H9 (cell line): ENCODE results near the gene ELMOD1. TPM values are rescaled to one million over a fixed set of nuclear protein-coding genes. Genes with fewer than 3 reads are reported as not detected.

ENCODE experiments used
- DNase-seq: peaks from one replicate; pipeline ENCODE4 v3.0.0-alpha.2; 2017
- H2AFZ ChIP-seq: one replicate; pipeline ENCODE4 v1.6.1; 2013; ENCODE audit warnings: mild to moderate bottlenecking, low read length, control low read depth, moderate library complexity
- H2AK5ac ChIP-seq: 2 replicates; pipeline ENCODE4 v1.6.1; 2013; ENCODE audit warnings: low read length, control low read depth, mixed read lengths; ENCODE audit not compliant: insufficient read length
- H2BK120ac ChIP-seq: one replicate; pipeline ENCODE4 v1.6.1; 2013; ENCODE audit warnings: low read depth, mild to moderate bottlenecking, low read length, control low read depth, inconsistent platforms; ENCODE audit not compliant: poor library complexity, severe bottlenecking
- H2BK12ac ChIP-seq: 2 replicates; pipeline ENCODE4 v1.6.1; 2013; ENCODE audit warnings: low read length, control low read depth, mixed read lengths, low read depth; ENCODE audit not compliant: insufficient read length
- H2BK15ac ChIP-seq: 2 replicates; pipeline ENCODE4 v1.6.1; 2013; ENCODE audit warnings: low read depth, low read length, control low read depth
- H2BK20ac ChIP-seq: one replicate; pipeline ENCODE4 v1.6.1; 2013; ENCODE audit warnings: low read depth, mild to moderate bottlenecking, low read length, control low read depth, inconsistent platforms; ENCODE audit not compliant: poor library complexity, severe bottlenecking
- H2BK5ac ChIP-seq: 2 replicates; pipeline ENCODE4 v1.6.1; 2013; ENCODE audit warnings: low read length, control low read depth, mixed read lengths; ENCODE audit not compliant: insufficient read length
- H3K14ac ChIP-seq: 2 replicates; pipeline ENCODE4 v1.6.1; 2013; ENCODE audit warnings: low read length, control low read depth; ENCODE audit not compliant: insufficient read depth
- H3K18ac ChIP-seq: 2 replicates; pipeline ENCODE4 v1.6.1; 2013; ENCODE audit warnings: low read depth, mild to moderate bottlenecking, mixed read lengths, low read length, control low read depth; ENCODE audit not compliant: insufficient read length
- H3K23ac ChIP-seq: 2 replicates; pipeline ENCODE4 v1.6.1; 2013; ENCODE audit warnings: low read length, control low read depth, mixed read lengths, low read depth; ENCODE audit not compliant: insufficient read length
- H3K23me2 ChIP-seq: 2 replicates; pipeline ENCODE4 v1.6.1; 2013; ENCODE audit warnings: low read depth, mild to moderate bottlenecking, mixed read lengths, low read length, control low read depth; ENCODE audit not compliant: insufficient read length, poor library complexity, severe bottlenecking
- H3K27ac ChIP-seq: 2 replicates; pipeline ENCODE4 v1.5.1; 2013; ENCODE audit warnings: low read length, control low read depth, mixed read lengths, low read depth; ENCODE audit not compliant: insufficient read length
- H3K27me3 ChIP-seq: 2 replicates; pipeline ENCODE4 v1.6.1; 2013; ENCODE audit warnings: low read length, control low read depth, inconsistent platforms; ENCODE audit not compliant: insufficient read depth
- H3K4ac ChIP-seq: 2 replicates; pipeline ENCODE4 v1.6.1; 2013; ENCODE audit warnings: low read depth, mild to moderate bottlenecking, control low read depth, inconsistent platforms, low read length, moderate library complexity
- H3K4me1 ChIP-seq: 2 replicates; pipeline ENCODE4 v1.6.1; 2013; ENCODE audit warnings: low read length, control low read depth, inconsistent platforms; ENCODE audit not compliant: insufficient read depth
- H3K4me2 ChIP-seq: 2 replicates; pipeline ENCODE4 v1.6.1; 2013; ENCODE audit warnings: low read length, control low read depth, mixed read lengths; ENCODE audit not compliant: insufficient read length, insufficient read depth
- H3K56ac ChIP-seq: 2 replicates; pipeline ENCODE4 v1.6.1; 2013; ENCODE audit warnings: low read depth, mild to moderate bottlenecking, mixed read lengths, low read length, control low read depth; ENCODE audit not compliant: insufficient read length
- H3K79me1 ChIP-seq: 2 replicates; pipeline ENCODE4 v1.6.1; 2013; ENCODE audit warnings: low read depth, mild to moderate bottlenecking, moderate library complexity, low read length, control low read depth, inconsistent platforms; ENCODE audit not compliant: insufficient read depth, poor library complexity, severe bottlenecking
- H3K79me2 ChIP-seq: 2 replicates; pipeline ENCODE4 v1.6.1; 2013; ENCODE audit warnings: low read length, control low read depth, inconsistent platforms; ENCODE audit not compliant: insufficient read depth
- H3K9ac ChIP-seq: 2 replicates; pipeline ENCODE4 v1.6.1; 2013; ENCODE audit warnings: low read length, control low read depth, mixed read lengths; ENCODE audit not compliant: insufficient read length; ENCODE audit errors: extremely low read depth
- H3K9me3 ChIP-seq: one replicate; pipeline ENCODE4 v1.6.1; 2013; ENCODE audit warnings: low read depth, low read length, inconsistent platforms; ENCODE audit not compliant: control insufficient read depth
- H3T11ph ChIP-seq: one replicate; pipeline ENCODE4 v1.6.1; 2013; ENCODE audit warnings: mild to moderate bottlenecking, low read length, control low read depth, inconsistent platforms
- H4K20me1 ChIP-seq: one replicate; pipeline ENCODE4 v1.6.1; 2013; ENCODE audit not compliant: control insufficient read depth, insufficient read length, insufficient read depth
- H4K5ac ChIP-seq: 2 replicates; pipeline ENCODE4 v1.6.1; 2013; ENCODE audit warnings: low read depth, mild to moderate bottlenecking, mixed read lengths, low read length, control low read depth; ENCODE audit not compliant: insufficient read length
- H4K8ac ChIP-seq: replicated peaks from 2 replicates; pipeline ENCODE4 v1.6.1; 2013; ENCODE audit warnings: low read length, control low read depth, mixed read lengths, low read depth; ENCODE audit not compliant: insufficient read length
- H4K91ac ChIP-seq: 2 replicates; pipeline ENCODE4 v1.6.1; 2013; ENCODE audit warnings: low read depth, mild to moderate bottlenecking, moderate library complexity, mixed read lengths, low read length, control low read depth; ENCODE audit not compliant: insufficient read length
- H3K27ac Mint-ChIP-seq, 3 experiments: 2 replicates in 2 of 3; 3 replicates in 1 of 3; pipeline ENCODE4 v1.8.0; 2020 to 2021; ENCODE audit warnings: mixed read lengths in 3 of 3, mild to moderate bottlenecking in 1 of 3, moderate library complexity in 1 of 3
- H3K27me3 Mint-ChIP-seq: 2 replicates; pipeline ENCODE4 v1.8.0; 2021; ENCODE audit warnings: low read depth, mild to moderate bottlenecking, moderate library complexity, mixed read lengths
- H3K36me3 Mint-ChIP-seq, 3 experiments: 2 replicates in 2 of 3; 3 replicates in 1 of 3; pipeline ENCODE4 v1.8.0; 2020 to 2021; ENCODE audit warnings: low read depth in 3 of 3, mixed read lengths in 3 of 3; ENCODE audit not compliant: insufficient read depth in 1 of 3
- H3K4me1 Mint-ChIP-seq, 2 experiments: 2 replicates each; pipeline ENCODE4 v1.8.0; 2020; ENCODE audit warnings: mixed read lengths in 2 of 2
- H3K4me3 Mint-ChIP-seq, 2 experiments: 2 replicates in 1 of 2; 3 replicates in 1 of 2; pipeline ENCODE4 v1.8.0; 2020 to 2021; ENCODE audit warnings: mild to moderate bottlenecking in 2 of 2, mixed read lengths in 2 of 2, moderate library complexity in 1 of 2
- H3K9me3 Mint-ChIP-seq, 2 experiments: 2 replicates in 1 of 2; 3 replicates in 1 of 2; pipeline ENCODE4 v1.8.0; 2020; ENCODE audit warnings: mild to moderate bottlenecking in 2 of 2, mixed read lengths in 2 of 2, moderate library complexity in 1 of 2
- CTCF ChIP-seq: fragments of 200-600 bp; sonication (generic); conservative IDR thresholded peaks from 3 replicates; pipeline ENCODE4 v1.8.0; 2021; ENCODE audit warnings: antibody characterized with exemption, mild to moderate bottlenecking
- WGBS: extraction: QIAGEN DNeasy Blood & Tissue Kit; methylation state at CpG from one replicate; pipeline ENCODE4 v1.1.7; 2013; ENCODE audit warnings: missing lambda C conversion rate, low lambda C conversion rate, mixed read lengths; ENCODE audit not compliant: insufficient read length; ENCODE audit errors: extremely low coverage; 5-methylcytosine and 5-hydroxymethylcytosine counted together
- total RNA-seq: library from RNA; stranded (reverse); gene quantifications from 2 replicates; pipeline ENCODE4 v1.2.1, GENCODE V29; 2021

ELMOD1 gene
- total RNA-seq, 1 experiment from 2014 or later = 0.61 TPM

DNA sequence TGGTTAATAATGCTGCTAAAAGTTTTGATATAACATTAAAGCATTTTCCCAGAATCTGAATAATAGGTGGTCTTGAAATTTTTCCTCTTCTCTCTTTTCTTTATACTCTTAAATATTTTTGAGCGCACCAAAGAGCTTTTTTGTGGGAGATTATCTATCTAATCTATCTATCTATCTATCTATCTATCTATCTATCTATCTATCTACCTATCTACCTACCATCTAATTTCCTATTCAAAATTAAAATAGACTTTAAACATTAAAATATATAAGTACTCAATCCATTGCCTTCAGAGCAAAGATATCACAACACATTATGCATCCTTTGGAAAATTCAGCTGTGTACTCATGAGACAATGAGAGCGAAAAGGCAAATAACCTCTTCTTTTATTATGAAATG, 55.8 kb downstream of the ELMOD1 start:
- peaks cover 0 to 3% of the 10 kb centered on the region in 2 experiments; a peak in 1 of 5 replicates for H3K9me3 Mint-ChIP-seq
- Histone ChIP-seq H3K79me1 (no peaks in the 10 kb centered on the region), H3K23me2 (no peaks in the 10 kb centered on the region), H3K18ac (no peak overlapping the region), H4K8ac (no peak overlapping the region), H3K9me3 (no peaks in the 10 kb centered on the region), H3K9ac (no peak overlapping the region), H4K20me1 (no peaks in the 10 kb centered on the region), H4K91ac (no peak overlapping the region), H3K23ac (no peak overlapping the region), H3K4ac (no peak overlapping the region), H2AFZ (no peak overlapping the region), H2AK5ac (no peak overlapping the region), H3K4me2 (no peak overlapping the region), H3K56ac (no peak overlapping the region), H3K4me1 (no peaks in the 10 kb centered on the region; the same call in 1 of the 2 replicates), H4K5ac (no peak overlapping the region), H2BK20ac (no peak overlapping the region), H2BK120ac (no peak overlapping the region), H3K27ac (no peak overlapping the region), H3K79me2 (no peaks in the 10 kb centered on the region), H3K27me3 (no peaks in the 10 kb centered on the region), H2BK15ac (no peak overlapping the region), H2BK5ac (no peak overlapping the region), H3T11ph (no peak overlapping the region), H3K14ac (no peak overlapping the region), H2BK12ac (no peak overlapping the region)
- H3K27ac Mint-ChIP-seq = no peak overlapping the region
- TF ChIP-seq CTCF = no peak
- no peak overlapping the region for H3K4me3 Mint-ChIP-seq
- DNase-seq = no peak
- H3K36me3 Mint-ChIP-seq = no peaks in the 10 kb centered on the region
- H3K27me3 Mint-ChIP-seq = no peaks in the 10 kb centered on the region
- peaks cover 28% of the 10 kb centered on the region in 2 experiments for H3K4me1 Mint-ChIP-seq
- WGBS = no CpG with 5 or more reads among the region's 2 CpGs
